Kidney (tissue), 14 donors: ENCODE results near the gene PFKFB2. TPM values are rescaled to one million over a fixed set of nuclear protein-coding genes. Genes with fewer than 3 reads are reported as not detected.

Source experiments
- DNase-seq, 5 donors: peaks; one replicate each; pipeline ENCODE4 v3.0.0-alpha.2; 2013 to 2020
- FAIRE-seq: peaks from 2 replicates; lab custom pipeline; 2012; peaks lifted over from hg19 to GRCh38; lab: Jason Lieb, UNC
- H3K27ac ChIP-seq, 2 donors: one replicate each; pipeline ENCODE4 v1.7.0; 2013; ENCODE audit warnings: low read depth in 2 of 2, low read length in 2 of 2, inconsistent platforms in 1 of 2
- H3K27me3 ChIP-seq: one replicate; pipeline ENCODE4 v1.7.1; 2013; ENCODE audit warnings: low read length, inconsistent platforms; ENCODE audit not compliant: control insufficient read depth, insufficient read depth
- H3K36me3 ChIP-seq, 3 donors: one replicate each; pipeline versions ENCODE4 v1.7.0 to v1.7.1; 2013; ENCODE audit warnings: low read length in 3 of 3, control low read depth in 1 of 3, inconsistent platforms in 1 of 3; ENCODE audit not compliant: insufficient read depth in 3 of 3, control insufficient read depth in 2 of 3
- H3K4me1 ChIP-seq, 3 donors: one replicate each; pipeline versions ENCODE4 v1.7.0 to v1.7.1; 2013; ENCODE audit warnings: low read length in 3 of 3, inconsistent platforms in 1 of 3, low read depth in 1 of 3; ENCODE audit not compliant: control insufficient read depth in 2 of 3, insufficient read depth in 2 of 3
- H3K4me3 ChIP-seq, 3 donors: one replicate each; pipeline versions ENCODE4 v1.7.0 to v1.8.1; 2013; ENCODE audit warnings: low read length in 3 of 3, control low read depth in 1 of 3, inconsistent platforms in 1 of 3
- H3K9ac ChIP-seq, 3 donors: one replicate each; pipeline versions ENCODE4 v1.7.0 to v1.7.1; 2013; ENCODE audit warnings: low read length in 3 of 3, control low read depth in 1 of 3, inconsistent platforms in 1 of 3
- H3K9me3 ChIP-seq, 3 donors: one replicate each; pipeline versions ENCODE4 v1.7.0 to v1.7.1; 2013; ENCODE audit warnings: low read length in 3 of 3, control low read depth in 1 of 3, inconsistent platforms in 1 of 3; ENCODE audit not compliant: control insufficient read depth in 2 of 3, insufficient read depth in 1 of 3
- intact Hi-C: fragments of 100-400 bp; cut with DNase I; formaldehyde crosslinking; loops from one replicate; pipeline ENCODE4 v1.11.1; 2022
- polyA plus RNA-seq: library from polyadenylated mRNA; stranded (reverse); fragments of 350-450 nt; fragmentation: Illumina TruSeq; extraction: RNeasy Lipid Tissue Mini Kit (QIAGEN cat#74804); gene quantifications from one replicate; pipeline ENCODE4 v1.2.3, GENCODE V29; 2014; ENCODE audit warnings: low read depth, low replicate concordance; ENCODE audit not compliant: insufficient read depth
- total RNA-seq: library from RNA; stranded (reverse); fragmentation: NEBNext Ultra II Directional; extraction: Animal tissue kit (Norgen Biotek cat#: 25700); gene quantifications from one replicate; pipeline ENCODE4 v1.2.1, GENCODE V29; 2021
- TF ChIP-seq, protein P1 (sequence below): IDR thresholded peaks from 3 replicates; pipeline ENCODE4 v1.5.1; 2012; ENCODE audit warnings: mild to moderate bottlenecking, moderate library complexity, borderline replicate concordance; ENCODE audit not compliant: insufficient read depth; ENCODE audit errors: extremely low read depth
- donor health status: control.
- donor health status: control.
- donor health status: control.
- donor health status: control.
- donor health status: control.
- donor health status: DM: yes; HTN: yes; CAD: no.
- donor health status: Normal renal cell carcinoma (clear cell type).

The PFKFB2 gene
- total and polyA plus RNA-seq, 2 donors from 2014 or later, result 20.6 to 21.7 TPM

DNA sequence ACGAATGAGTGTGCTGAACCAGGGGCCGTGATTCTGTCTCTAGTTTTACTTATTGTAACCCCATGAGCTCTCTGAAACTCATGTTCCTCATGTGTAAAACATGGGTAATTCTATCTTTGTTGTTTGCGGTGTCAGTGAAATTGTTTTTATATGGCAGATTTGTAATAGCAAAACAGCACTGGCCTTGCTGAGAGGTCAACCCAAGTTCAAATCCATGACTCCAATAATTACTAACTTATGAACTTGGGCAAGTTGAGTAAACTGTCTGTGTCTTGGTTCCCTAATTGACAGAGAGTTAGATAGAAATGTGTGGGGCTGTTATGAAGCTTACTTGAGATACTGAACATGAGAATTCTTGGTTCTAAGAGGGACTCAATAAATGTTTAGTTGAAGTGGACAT lies 38.3 kb upstream of the PFKFB2 start:
- H3K4me1 ChIP-seq, result peaks cover 0 to 4% (median 0%) of the 10 kb centered on the region in 3 donors
- H3K4me3 ChIP-seq, result no peak overlapping the region
- H3K27ac ChIP-seq, result no peak overlapping the region
- DNase-seq, result no peak
- intact Hi-C loops, result no loop called here
- H3K27me3 ChIP-seq, result no peaks in the 10 kb centered on the region
- H3K36me3 ChIP-seq, result no peaks in the 10 kb centered on the region
- H3K9me3 ChIP-seq, result no peaks in the 10 kb centered on the region
- FAIRE-seq, result no peak
- TF ChIP-seq, protein P1, sequence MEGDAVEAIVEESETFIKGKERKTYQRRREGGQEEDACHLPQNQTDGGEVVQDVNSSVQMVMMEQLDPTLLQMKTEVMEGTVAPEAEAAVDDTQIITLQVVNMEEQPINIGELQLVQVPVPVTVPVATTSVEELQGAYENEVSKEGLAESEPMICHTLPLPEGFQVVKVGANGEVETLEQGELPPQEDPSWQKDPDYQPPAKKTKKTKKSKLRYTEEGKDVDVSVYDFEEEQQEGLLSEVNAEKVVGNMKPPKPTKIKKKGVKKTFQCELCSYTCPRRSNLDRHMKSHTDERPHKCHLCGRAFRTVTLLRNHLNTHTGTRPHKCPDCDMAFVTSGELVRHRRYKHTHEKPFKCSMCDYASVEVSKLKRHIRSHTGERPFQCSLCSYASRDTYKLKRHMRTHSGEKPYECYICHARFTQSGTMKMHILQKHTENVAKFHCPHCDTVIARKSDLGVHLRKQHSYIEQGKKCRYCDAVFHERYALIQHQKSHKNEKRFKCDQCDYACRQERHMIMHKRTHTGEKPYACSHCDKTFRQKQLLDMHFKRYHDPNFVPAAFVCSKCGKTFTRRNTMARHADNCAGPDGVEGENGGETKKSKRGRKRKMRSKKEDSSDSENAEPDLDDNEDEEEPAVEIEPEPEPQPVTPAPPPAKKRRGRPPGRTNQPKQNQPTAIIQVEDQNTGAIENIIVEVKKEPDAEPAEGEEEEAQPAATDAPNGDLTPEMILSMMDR, result no peak
- H3K9ac ChIP-seq, result no peak overlapping the region

DNA sequence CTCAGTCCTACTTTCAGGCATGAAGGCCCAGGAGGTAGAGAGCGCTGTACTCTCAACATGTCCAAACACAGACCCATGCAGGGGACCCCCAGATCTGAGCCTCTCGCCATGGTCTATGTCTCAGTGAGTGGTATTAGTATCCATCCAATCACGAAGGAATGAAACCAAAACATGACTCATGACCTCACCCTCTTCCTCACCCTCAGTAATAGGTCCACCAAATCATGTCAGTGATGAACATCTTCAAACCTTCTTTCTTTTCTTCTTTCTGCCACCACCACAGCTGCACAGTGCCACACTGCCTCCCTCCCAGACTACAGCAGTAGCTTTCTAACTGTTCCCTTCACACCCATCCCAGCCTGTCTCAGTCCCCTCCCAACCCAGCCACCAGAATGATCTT lies 37.3 kb upstream of the PFKFB2 start:
- Histone ChIP-seq H3K9ac (no peak overlapping the region), H3K36me3 (no peaks in the 10 kb centered on the region), H3K4me1 (peaks cover 0 to 2% (median 0%) of the 10 kb centered on the region in 3 donors), H3K27ac (no peak overlapping the region), H3K9me3 (no peaks in the 10 kb centered on the region), H3K4me3 (no peak overlapping the region), H3K27me3 (no peaks in the 10 kb centered on the region)
- no peak for DNase-seq
- no peak for FAIRE-seq
- TF ChIP-seq, protein P1, result no peak
- intact Hi-C loops, result no loop called here

DNA sequence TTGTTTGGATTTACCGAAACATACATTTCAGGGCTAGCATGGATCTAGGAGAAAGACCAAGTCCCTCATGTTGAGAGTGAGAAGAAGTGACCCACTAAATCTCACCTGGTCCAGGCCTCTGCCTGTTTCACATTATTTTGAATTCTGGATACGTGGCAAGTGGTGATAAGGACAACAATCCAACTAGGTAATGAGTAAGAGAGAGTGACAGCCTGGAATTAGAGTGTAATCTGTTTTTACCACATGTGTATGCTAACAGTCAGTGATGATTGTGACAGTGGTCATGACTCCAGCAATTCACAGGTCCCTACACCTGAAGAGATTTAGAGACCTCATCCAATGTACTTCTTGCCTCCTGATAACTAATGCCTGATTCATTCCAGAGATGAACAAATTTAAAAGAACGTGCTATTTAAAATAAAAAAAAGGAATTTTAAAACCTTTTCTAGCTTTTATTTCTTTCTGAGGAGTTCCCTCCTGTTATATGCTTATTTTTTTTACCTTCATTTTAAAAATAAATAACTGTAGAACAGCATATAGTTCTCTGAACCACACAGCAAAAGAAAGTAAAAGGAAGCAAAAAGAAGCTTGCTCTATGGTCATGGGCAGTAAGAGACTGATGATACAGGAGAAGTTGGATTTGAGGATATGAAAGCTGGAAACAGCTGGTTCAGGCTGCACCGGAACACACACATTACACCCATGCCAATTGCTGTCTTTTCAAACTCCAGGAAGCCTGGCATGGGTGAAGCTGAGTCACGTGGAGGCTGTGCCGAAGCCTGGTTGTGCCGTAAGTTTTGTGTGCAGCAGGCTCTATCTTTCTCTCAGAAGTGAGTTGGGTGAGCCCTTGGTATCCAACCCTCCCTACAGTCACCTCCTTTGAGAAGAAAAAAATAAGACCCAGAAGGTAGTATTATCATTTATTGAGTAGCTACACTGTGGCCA lies 35.2 kb upstream of the PFKFB2 start:
- no peaks in the 10 kb centered on the region for H3K27me3 ChIP-seq
- TF ChIP-seq, protein P1, result no peak
- H3K4me3 ChIP-seq, result no peak overlapping the region
- no peak overlapping the region for H3K9ac ChIP-seq
- DNase-seq, result no peak
- no peaks in the 10 kb centered on the region for H3K9me3 ChIP-seq
- intact Hi-C loops, result no loop called here
- H3K36me3 ChIP-seq, result peaks cover 0 to 5% (median 0%) of the 10 kb centered on the region in 3 donors
- no peak overlapping the region for H3K27ac ChIP-seq
- H3K4me1 ChIP-seq, result peaks cover 0 to 4% (median 2%) of the 10 kb centered on the region in 3 donors
- no peak for FAIRE-seq
